NB4 (cell line): ENCODE data around the gene PEF1.

ENCODE experiments used
- MYC ChIP-seq: IDR thresholded peaks from 2 replicates; pipeline ENCODE4 v1.6.1; 2011; ENCODE audit warnings: low read depth, low read length
- TF ChIP-seq, protein P1 (sequence below): IDR thresholded peaks from one replicate; pipeline ENCODE4 v1.5.1; 2012; ENCODE audit warnings: low read depth, low read length

DNA sequence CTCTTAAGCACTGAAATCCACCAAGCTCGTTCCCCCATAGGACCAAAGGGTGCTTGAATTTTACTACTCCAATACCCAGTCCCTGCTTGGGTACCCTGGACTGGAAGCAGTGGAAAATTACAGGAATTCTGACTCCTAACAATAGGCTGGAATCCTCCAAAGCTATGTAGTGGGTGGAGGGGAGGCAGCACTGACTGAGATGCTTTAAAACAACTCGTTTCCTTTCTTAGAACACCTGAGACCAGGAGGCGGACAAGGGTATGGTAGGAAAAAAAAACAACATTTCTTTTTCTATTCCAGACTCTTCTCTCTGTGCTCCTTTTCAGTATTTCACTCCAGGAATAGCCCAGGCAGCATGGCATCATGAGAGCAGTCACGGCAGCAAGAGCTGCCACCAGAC lies 2.3 kb downstream of the PEF1 start:
- TF ChIP-seq, protein P1, sequence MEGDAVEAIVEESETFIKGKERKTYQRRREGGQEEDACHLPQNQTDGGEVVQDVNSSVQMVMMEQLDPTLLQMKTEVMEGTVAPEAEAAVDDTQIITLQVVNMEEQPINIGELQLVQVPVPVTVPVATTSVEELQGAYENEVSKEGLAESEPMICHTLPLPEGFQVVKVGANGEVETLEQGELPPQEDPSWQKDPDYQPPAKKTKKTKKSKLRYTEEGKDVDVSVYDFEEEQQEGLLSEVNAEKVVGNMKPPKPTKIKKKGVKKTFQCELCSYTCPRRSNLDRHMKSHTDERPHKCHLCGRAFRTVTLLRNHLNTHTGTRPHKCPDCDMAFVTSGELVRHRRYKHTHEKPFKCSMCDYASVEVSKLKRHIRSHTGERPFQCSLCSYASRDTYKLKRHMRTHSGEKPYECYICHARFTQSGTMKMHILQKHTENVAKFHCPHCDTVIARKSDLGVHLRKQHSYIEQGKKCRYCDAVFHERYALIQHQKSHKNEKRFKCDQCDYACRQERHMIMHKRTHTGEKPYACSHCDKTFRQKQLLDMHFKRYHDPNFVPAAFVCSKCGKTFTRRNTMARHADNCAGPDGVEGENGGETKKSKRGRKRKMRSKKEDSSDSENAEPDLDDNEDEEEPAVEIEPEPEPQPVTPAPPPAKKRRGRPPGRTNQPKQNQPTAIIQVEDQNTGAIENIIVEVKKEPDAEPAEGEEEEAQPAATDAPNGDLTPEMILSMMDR, result no peak
- TF ChIP-seq MYC, result no peak
